Measurements from ENCODE around the gene RNF10. TPM values are rescaled to one million over a fixed set of nuclear protein-coding genes. Genes with fewer than 3 reads are reported as not detected.

The RNF10 gene
- polyA plus RNA-seq, 1 donor from 2014 or later: 139 TPM

DNA sequence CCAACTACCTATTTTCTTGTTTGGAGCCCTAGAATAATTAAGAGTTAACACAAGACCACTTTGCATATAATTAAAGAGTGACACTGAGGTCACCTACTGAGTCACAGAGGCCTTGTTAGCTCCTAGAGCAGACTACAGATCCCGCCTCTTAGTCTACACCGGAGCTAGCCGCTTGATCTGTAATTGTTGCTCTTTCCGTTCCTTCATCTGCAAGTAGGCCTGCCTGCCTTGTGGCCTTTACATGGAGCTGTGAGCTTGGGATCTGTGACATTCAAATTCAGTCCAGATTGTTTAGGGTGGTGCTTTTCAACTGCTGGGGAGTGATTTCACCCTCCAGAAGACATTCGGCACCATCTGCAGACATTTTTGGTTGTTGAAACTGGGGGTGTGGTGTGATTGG is 43.8 kb upstream of the RNF10 start:
- no peaks in the 10 kb centered on the region for H3K9me2 ChIP-seq (ENCODE audit: insufficient read depth, low read length)
- no peak overlapping the region for H3K4me3 ChIP-seq (ENCODE audit: low read length)
- no peaks in the 10 kb centered on the region for H3K36me3 ChIP-seq (ENCODE audit: insufficient read depth, low read length)
- H2AFZ ChIP-seq (ENCODE audit: low read depth, low read length): no peak overlapping the region
- H3F3A ChIP-seq (ENCODE audit: insufficient read depth, low read length, poor library complexity, severe bottlenecking): no peaks in the 10 kb centered on the region
- H3K27me3 ChIP-seq (ENCODE audit: insufficient read depth, low read depth, low read length): no peaks in the 10 kb centered on the region
- no peaks in the 10 kb centered on the region for H3K79me2 ChIP-seq (replicated peaks; ENCODE audit: insufficient read depth, low read length)
- no peak overlapping the region for H3K27ac ChIP-seq (ENCODE audit: low read length)
- no peak overlapping the region for H3K4me2 ChIP-seq (ENCODE audit: low read length)
- TF ChIP-seq SMC3 (conservative IDR thresholded peaks at IDR 0.05; ENCODE audit: poor library complexity) (no peak), EP300 (conservative IDR thresholded peaks at IDR 0.05; ENCODE audit: poor library complexity, severe bottlenecking) (no peak), MXI1 (conservative IDR thresholded peaks at IDR 0.05; ENCODE audit: poor library complexity, severe bottlenecking) (no peak)
- H4K20me1 ChIP-seq (ENCODE audit: insufficient read depth): no peaks in the 10 kb centered on the region
- H3K9ac ChIP-seq (ENCODE audit: low read length): no peak overlapping the region
- no peaks in the 10 kb centered on the region for H3K9me3 ChIP-seq (ENCODE audit: low read length)

DNA sequence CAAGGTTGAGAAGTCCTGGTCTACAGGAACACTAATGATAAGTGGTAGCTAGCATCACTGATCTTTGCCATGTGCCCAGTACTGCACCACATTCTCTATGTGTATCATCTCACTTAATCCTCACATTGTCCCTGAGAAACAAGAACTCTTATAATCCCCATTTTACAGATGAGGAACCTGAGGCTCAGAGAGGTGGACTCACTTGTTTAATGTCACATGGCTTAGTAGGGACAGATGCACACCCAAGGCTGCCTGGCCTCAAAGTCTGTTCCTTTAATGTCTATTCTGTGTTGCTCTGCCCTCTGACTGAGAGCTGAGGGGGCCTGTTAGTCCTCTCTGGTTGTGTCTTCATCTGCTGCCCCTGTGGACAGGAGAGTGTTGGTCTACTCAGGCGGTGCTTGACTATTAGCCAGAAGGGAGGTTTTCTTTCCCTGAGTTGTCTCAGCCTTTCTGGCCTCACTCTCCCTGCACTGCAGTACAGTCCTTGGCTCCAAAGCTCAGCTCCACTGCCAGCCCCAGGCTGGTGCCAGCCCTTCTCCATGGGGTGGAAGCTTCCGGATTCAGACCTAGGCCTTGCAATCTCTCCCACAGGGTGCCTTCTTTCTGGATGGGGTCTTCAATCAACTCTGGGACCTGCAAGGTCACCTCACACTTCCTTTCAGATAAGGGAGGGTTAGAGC is 43.2 kb upstream of the RNF10 start:
- Histone ChIP-seq H3K4me2 (ENCODE audit: low read length) (no peak overlapping the region), H3K27me3 (ENCODE audit: insufficient read depth, low read depth, low read length) (no peaks in the 10 kb centered on the region), H3K36me3 (ENCODE audit: insufficient read depth, low read length) (no peaks in the 10 kb centered on the region), H3K4me3 (ENCODE audit: low read length) (no peak overlapping the region), H3K9ac (ENCODE audit: low read length) (no peak overlapping the region), H3K9me3 (ENCODE audit: low read length) (no peaks in the 10 kb centered on the region), H3F3A (ENCODE audit: insufficient read depth, low read length, poor library complexity, severe bottlenecking) (no peaks in the 10 kb centered on the region), H3K79me2 (replicated peaks; ENCODE audit: insufficient read depth, low read length) (no peaks in the 10 kb centered on the region), H2AFZ (ENCODE audit: low read depth, low read length) (no peak overlapping the region), H3K9me2 (ENCODE audit: insufficient read depth, low read length) (no peaks in the 10 kb centered on the region), H4K20me1 (ENCODE audit: insufficient read depth) (no peaks in the 10 kb centered on the region), H3K27ac (ENCODE audit: low read length) (no peak overlapping the region)
- no peak for TF ChIP-seq RAD21 (conservative IDR thresholded peaks at IDR 0.05)
- TF ChIP-seq SMC3 (conservative IDR thresholded peaks at IDR 0.05; ENCODE audit: poor library complexity): no peak
- TF ChIP-seq MXI1 (conservative IDR thresholded peaks at IDR 0.05; ENCODE audit: poor library complexity, severe bottlenecking): no peak
- TF ChIP-seq EP300 (conservative IDR thresholded peaks at IDR 0.05; ENCODE audit: poor library complexity, severe bottlenecking): no peak
- TF ChIP-seq TAF1 (IDR thresholded peaks at IDR 0.05; ENCODE audit: low read depth): no peak
- TF ChIP-seq, protein P1, sequence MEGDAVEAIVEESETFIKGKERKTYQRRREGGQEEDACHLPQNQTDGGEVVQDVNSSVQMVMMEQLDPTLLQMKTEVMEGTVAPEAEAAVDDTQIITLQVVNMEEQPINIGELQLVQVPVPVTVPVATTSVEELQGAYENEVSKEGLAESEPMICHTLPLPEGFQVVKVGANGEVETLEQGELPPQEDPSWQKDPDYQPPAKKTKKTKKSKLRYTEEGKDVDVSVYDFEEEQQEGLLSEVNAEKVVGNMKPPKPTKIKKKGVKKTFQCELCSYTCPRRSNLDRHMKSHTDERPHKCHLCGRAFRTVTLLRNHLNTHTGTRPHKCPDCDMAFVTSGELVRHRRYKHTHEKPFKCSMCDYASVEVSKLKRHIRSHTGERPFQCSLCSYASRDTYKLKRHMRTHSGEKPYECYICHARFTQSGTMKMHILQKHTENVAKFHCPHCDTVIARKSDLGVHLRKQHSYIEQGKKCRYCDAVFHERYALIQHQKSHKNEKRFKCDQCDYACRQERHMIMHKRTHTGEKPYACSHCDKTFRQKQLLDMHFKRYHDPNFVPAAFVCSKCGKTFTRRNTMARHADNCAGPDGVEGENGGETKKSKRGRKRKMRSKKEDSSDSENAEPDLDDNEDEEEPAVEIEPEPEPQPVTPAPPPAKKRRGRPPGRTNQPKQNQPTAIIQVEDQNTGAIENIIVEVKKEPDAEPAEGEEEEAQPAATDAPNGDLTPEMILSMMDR (IDR thresholded peaks at IDR 0.05; ENCODE audit: poor library complexity, severe bottlenecking): no peak
- TF ChIP-seq EZH2 (IDR thresholded peaks at IDR 0.05; ENCODE audit: borderline replicate concordance, insufficient read depth, low read length, poor library complexity, severe bottlenecking): no peak
- no peak for TF ChIP-seq POLR2AphosphoS5 (IDR thresholded peaks at IDR 0.05)
- TF ChIP-seq, protein P2, sequence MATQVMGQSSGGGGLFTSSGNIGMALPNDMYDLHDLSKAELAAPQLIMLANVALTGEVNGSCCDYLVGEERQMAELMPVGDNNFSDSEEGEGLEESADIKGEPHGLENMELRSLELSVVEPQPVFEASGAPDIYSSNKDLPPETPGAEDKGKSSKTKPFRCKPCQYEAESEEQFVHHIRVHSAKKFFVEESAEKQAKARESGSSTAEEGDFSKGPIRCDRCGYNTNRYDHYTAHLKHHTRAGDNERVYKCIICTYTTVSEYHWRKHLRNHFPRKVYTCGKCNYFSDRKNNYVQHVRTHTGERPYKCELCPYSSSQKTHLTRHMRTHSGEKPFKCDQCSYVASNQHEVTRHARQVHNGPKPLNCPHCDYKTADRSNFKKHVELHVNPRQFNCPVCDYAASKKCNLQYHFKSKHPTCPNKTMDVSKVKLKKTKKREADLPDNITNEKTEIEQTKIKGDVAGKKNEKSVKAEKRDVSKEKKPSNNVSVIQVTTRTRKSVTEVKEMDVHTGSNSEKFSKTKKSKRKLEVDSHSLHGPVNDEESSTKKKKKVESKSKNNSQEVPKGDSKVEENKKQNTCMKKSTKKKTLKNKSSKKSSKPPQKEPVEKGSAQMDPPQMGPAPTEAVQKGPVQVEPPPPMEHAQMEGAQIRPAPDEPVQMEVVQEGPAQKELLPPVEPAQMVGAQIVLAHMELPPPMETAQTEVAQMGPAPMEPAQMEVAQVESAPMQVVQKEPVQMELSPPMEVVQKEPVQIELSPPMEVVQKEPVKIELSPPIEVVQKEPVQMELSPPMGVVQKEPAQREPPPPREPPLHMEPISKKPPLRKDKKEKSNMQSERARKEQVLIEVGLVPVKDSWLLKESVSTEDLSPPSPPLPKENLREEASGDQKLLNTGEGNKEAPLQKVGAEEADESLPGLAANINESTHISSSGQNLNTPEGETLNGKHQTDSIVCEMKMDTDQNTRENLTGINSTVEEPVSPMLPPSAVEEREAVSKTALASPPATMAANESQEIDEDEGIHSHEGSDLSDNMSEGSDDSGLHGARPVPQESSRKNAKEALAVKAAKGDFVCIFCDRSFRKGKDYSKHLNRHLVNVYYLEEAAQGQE (IDR thresholded peaks at IDR 0.05; ENCODE audit: borderline replicate concordance): no peak

Data from neural cell (in vitro differentiated cells).